KBM-7 (cell line): Measurements from ENCODE around the gene FAM181B.
A peak's percentile ranks its signal among the peaks of the same experiment; 100 is the strongest.

ENCODE experiments used
- DNase-seq: peaks from one replicate; pipeline ENCODE4 v3.0.0-alpha.2; 2015
- in situ Hi-C: fragments of 300-500 bp; cut with MboI; formaldehyde crosslinking; loops from 2 replicates; pipeline ENCODE4 v1.14.3; 2020; ENCODE audit warnings: low sequenced_read_pairs, low pct_unique_long_range_greater_than_20kb, mixed read lengths

The FAM181B gene

DNA sequence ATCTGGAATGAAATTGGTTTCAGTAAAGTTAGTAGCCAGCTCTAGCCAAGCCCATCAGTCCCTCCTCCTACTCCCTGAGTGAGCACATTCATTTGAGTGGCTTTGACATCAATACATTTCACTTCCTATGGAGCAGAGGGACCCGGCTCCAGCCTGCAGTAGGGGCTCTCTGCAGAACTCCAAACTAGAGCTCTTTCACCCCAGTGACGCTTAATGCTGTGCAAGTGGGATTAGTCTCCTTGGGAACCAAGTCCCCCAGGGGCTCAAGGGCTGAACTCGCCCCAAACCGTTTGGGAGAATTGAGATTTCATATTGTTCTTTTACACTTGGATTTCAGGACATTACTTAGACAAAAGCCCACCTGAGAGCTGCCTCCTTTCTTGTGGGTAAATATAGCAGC is 4.4 kb upstream of the FAM181B start:
- DNase-seq = no peak
- in situ Hi-C loops = no loop called here

DNA sequence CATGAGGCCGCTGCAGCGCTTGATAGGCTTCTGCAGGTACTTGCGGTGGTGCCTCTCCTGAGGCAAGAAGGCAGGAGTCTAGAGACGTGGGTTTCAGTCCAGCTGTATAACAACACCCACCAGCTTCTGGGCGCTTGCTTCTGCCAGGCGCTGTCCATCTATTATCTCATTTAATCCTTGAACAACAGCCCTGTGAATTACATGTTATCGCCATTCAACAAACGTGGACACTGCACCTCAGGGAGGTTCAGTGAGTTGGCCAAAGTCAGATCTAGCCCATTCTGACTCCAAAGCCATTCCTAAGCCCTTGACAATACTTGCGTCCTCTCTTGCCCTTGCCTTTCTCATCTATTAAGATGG is 436 bp upstream of the FAM181B start:
- no peak for DNase-seq

DNA sequence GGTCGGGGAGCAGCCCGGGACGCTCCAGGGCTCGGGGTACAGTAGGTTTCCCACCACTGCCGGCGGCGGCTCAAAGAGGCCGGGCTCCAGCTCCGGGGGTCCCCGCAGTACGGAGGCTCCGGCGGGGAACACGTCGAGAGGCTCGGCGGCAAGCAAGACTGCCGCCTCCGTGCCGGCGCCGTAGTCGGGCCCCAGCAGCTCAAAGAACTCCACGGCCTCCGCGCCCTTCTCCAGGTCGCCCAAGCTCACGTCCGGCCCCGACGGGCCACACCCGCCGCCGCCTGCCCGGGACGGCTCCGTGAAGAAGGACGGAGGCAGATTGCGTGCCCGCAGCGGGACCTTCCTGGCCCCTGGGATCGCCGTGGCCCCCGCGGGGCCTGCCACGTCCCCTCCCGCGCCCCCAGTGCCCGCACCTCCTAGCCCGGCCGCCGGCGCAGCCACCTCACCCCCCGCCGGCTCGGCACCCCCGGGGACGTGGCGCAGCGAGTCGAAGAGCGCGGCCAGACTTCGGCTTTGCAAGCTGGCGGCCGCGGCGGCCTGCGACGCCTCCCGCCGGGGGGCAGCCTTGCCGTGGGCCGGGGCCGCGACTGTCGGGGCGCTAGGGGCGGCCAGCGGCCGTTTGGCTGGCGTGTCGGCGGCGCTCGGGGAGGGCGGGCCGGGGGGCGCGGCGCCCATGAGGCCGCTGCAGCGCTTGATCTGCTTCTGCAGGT is 775 bp downstream of the FAM181B start:
- in situ Hi-C loops = no loop called here

More for the DNA sequence above, 436 bp upstream of the FAM181B start:
- in situ Hi-C loops = no loop called here

DNA sequence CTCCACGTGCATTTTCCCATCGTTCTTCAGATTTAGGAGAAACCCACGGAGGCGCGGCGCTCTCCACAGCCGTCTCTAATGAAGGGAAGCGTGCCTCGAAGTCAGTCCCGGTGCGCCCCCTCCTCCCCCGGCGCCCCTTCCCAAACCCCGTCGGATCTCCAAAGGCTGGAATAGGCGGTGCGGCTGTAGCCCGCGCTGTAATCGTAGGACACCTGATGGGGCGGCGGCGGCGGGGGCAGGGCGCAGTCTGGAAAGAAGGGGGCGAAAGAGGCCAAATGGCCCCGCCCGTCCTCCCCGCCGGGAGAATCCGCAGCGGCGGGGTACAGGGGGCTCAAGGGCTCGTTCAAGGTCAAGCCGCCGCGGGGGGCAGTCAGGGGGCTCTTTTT is 1.3 kb downstream of the FAM181B start:
- DNase-seq = no peak
- in situ Hi-C loops = no loop called here

More for the DNA sequence above, 775 bp downstream of the FAM181B start:
- DNase-seq = no peak

DNA sequence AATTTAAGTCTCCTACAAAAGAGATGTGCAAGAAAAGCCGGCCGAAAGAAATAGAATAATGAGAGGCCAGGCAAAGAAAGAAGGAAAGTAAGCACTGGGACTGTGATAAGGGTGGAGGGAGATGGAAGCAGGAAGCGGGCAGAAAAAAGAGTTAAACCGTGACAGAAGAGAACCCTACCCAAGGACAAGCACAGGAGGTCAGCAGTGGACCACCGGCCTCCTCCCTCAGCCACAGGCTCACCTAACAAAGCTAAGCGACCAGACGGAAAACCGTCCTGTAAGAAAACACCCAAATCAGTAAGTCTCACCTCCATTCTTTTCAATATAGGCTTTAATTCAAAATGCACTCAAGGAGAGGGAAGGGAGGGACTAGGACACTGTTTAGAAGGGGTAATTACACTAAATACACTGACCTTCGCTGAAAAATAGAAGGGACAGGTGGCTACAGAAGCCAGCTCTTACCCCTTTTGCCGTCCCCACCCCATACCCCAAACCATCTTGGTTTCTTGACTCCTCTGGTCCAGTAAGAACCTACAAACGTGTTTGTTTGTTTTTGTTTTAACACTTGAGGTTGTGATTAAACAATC is 1.9 kb downstream of the FAM181B start:
- no peak for DNase-seq
- in situ Hi-C loops = no loop called here

DNA sequence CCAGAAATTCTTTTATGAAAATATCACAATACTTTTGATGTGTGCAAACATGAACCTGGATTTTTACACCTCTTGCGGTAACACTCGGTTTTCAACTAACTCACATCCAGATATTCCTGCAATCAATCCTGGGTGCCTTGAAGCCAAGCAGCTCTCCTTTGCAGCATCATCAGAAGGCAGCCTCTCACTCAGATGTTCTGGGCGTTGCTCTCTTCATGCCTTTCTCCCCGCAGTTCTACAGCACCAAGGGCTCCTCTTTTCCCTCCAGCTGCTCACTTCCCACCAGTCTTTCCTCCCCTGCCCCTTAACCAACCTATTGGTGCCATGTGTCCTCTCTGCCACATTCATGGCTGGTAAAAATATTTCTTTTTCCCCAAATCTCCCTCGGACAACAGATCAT is 2.9 kb downstream of the FAM181B start:
- in situ Hi-C loops = no loop called here
- DNase-seq = no peak

DNA sequence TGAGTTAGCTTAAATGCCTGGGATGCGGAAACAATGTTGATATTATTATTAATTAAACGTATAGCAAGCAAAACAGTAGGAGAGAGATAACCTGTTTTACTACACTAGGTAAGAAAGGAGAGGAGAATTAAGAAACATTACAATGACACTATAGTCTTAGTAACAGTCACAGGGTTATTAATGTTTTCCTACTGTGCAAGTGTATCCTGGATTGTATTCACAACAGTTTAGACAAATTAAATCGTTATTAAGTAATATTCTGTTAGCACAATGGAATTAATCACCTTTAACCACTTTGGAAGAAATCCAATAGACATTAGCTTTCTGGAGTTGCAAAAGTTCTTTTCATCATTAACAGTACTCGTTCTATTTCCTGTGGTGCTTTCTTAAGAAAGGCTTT is 3.4 kb downstream of the FAM181B start:
- in situ Hi-C loops = no loop called here
- no peak for DNase-seq

DNA sequence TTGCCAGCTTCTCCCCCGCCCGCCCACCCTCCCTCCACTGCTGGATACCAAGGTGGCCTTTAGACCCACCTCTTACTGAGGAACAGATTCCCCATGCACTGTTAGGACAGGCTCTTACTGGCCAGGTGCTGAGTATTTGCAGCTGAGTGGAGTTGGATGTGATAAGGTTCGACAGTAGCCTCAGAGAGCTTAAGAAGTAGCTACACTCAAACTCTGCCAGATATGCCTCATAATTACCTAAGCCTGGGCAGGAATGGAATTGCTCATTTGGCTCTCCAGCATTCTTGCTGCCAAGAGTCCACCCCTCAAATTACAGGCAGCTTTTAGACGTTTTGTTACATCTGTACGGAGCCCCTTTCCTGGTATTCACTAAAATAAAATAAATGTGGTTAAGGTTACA is 9.6 kb downstream of the FAM181B start:
- no peak for DNase-seq
- in situ Hi-C loops = no loop called here

DNA sequence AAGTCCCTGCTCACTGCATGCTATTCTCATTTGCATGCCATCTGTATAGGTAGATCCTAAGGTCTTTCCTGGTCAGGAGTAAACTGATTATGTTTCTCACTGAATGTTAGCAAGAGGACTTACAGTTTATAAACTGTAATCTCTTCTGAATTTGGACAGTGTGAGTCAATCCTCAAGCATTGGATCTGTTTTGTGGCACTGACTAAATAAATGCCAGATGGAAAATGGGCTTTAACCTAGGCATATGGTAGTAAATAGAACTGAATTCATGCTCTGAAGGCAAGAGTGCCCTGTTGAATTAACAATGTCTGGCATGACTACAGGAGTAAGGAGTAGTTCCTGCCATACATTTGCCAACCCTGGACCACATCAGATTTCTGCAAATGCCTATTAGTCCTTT is 11.4 kb downstream of the FAM181B start:
- no peak for DNase-seq
- in situ Hi-C loops = no loop called here

DNA sequence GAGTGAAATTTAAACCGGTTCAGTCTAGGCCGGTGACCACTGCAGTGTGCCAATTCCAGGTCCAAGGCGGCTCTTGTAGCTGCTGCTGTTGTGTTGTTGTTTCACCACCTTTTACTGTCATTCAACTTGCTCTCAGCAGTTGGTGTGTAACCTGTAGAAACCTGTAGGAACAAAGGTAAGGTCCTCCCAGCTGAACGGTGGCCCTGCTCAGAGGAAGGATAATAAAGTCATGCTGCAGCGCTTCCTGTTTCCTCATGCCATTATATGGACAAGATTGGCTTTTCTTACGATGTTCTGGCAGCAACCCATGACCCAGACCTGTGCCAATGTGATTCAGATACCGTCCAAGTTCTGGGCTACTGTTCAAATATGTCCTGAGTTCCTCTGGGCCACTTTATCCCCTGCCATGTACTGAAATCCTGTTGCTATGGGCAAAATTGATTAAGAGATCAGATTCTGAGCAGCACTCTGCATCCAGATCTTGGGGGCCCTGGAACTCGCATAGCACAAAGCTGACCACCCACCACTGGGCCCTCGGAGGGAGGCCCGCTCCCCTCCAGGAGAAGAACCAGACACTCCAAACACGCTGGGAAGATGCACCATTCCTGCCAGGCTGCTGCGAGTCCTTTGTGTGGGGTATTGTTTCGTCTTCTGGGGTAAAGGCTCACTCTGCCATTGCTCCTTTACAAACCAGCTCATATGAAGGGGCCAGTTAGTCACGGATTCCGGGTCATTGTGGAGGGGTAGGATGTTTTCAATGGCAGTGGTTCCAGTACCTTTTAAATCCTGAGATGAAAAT is 13.2 kb downstream of the FAM181B start:
- DNase-seq = no peak
- in situ Hi-C loops = no loop called here

DNA sequence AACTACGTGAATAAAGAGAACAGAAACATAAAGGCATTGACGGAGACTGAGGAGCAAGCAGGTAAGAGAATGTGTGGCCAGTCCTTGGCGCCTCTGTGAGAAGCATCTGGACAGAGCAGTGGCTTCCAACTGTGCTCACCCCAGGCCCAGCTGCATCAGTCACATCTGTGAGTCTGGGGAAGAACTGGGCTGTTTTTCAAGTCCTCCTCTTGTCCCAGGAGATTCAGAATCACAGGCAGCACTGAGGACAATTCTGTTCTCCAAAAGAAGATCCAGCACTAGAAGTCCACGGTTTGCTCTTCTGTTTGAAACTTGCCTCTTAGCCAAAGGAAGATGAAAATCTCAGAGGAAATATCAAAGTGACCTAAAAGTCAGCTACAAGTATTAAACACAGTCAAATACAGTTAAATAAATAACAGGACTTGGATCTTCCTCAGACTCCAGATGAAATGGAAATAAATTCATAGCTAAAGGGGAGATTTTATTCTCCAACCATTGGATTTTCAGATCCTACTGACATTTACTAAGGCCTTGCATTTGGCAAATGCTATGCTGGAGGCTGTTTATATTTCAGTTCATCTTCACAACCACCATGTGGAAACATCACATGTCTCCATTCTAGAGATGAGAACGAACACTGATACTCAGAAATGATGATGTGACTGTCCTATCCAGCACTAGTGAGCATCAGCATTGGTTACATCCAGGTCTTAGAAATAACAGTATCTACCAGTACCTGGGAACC is 14.1 kb downstream of the FAM181B start:
- in situ Hi-C loops = no loop called here
- DNase-seq = no peak

DNA sequence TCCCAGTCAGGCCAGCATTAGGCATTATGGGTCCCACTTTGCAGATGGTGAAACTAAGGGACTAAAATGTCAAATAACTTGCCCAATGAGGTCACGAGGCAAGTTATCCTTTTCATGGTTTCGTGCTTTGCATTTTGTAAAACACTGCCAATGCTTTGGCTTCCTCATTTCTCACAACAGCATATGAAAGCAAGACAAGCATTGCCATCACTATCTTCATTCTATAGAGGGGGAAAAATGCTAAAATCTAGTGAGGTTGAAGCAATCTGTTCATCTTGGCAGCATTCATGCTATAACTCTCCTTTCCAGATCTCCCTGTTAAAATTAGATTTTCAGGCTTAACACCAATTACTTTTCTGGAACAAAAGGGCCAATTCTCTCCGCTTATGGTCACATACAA is 14.8 kb downstream of the FAM181B start:
- DNase-seq = no peak
- in situ Hi-C loops = no loop called here

DNA sequence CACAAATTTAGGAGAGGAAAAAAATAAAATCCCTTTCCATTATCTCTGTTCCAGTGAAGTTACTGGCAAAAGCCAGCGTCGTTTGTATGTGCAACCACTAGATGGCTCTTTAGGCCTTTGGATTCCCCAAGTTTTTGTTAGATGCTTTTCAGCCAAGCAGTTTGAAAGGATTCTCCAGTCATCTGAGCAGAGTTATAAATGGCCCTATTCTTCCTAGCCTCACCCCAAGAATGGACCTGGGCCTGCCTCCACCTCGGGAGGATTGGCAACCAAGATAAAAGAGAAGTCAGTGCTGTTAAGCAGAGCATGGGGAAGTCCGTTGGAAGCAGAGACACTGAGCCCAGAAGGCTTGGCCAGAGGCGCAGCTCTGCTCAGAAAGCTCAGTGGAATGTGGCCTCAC is 15.4 kb downstream of the FAM181B start:
- peak; percentile 38 for DNase-seq
- in situ Hi-C loops = no loop called here

DNA sequence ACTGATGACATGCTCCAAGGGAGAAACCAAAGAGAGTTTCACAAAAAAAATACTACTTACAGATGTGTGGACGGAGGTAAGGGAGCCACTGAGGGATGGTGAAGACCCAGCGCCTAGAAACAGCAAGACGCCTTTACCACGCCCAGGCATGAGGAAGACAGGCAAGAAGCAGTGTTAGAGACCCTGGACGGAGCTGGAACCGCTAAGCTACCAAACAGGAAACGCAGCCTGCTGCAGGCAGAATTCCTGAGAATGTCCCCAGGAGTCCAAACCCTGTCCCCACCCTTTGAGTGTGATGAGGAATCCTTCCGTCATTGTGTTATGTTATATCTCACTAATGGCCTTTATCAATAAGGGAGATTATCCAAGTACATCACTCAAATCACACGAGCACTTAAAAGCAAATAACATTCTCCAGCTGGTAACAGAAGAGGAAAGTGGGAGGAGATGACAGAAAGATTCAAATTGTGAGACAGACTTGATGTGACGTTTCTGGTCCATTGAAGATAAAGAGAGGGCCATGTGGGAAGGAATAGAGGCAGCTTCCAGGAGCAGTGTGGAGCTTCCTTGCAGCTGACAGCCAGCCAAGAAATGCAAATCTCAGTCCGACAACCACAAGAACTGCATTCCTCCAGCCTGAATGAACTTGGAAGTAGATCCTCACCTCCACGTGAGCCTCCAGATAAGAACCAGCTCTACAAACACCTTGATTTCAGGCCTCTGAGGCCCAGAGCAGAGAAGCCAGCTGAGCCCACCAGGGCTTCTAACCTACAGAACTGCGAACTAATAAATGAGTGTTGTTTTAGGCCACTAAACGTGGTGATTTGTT is 19.1 kb downstream of the FAM181B start:
- DNase-seq = no peak
- in situ Hi-C loops = no loop called here

DNA sequence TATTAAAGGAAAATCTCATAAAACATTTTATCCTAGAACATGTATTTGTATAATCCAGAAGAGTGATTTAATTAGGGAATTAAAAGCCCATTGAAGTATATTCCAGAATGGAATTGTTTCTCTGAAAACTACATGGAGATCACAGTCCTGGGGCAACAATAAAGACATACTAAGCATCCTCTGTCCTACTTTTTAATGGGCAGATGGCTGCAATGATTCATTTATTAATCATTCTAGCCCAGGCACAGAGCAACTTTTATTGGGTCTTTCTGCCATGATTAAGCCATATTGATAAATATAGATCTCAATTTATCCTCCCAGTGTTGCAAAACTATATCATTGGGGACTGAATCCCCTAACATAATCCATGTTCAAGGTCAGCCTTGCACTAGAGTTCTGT is 22.0 kb downstream of the FAM181B start:
- DNase-seq = no peak
- in situ Hi-C loops = no loop called here

DNA sequence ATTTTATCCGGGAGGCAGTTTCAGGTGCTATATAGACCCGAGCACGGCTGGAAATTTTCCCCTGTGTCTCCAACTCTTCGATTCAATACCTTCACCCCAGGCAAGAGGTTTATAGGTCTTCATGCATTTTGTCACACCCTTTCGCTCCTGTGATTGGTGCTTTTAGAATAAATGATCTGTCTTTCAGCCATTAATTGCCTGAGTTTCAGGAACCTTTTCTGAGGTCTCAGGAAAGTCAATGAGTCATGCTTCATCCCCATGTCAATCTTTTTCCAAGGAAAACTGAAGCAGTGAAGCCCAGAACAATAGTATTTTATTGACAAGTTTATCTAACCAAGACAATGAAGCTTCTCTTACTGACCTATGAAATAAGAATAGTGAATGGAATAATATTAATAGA is 29.9 kb downstream of the FAM181B start:
- in situ Hi-C loops = no loop called here

DNA sequence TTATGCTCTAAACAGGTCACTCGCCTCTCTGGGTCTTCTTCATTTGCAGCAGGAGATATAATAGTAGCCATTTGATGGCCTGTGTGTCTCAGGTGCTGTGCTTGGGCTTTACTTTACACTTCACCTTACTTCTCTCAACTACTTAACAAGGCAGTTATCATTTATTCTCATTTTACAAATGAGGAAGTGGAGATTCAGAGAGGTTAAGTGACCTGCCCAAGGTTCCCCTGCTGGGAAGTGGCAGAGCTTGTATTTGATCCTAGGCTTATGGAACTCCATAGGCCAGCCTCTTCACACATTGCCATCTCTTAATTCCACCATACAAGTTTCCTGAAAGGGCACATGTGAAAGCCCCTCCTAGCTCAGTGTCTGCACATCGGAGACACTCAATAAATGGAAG is 30.4 kb downstream of the FAM181B start:
- no peak for DNase-seq
- in situ Hi-C loops = no loop called here

More for the DNA sequence above, 29.9 kb downstream of the FAM181B start:
- DNase-seq = no peak

DNA sequence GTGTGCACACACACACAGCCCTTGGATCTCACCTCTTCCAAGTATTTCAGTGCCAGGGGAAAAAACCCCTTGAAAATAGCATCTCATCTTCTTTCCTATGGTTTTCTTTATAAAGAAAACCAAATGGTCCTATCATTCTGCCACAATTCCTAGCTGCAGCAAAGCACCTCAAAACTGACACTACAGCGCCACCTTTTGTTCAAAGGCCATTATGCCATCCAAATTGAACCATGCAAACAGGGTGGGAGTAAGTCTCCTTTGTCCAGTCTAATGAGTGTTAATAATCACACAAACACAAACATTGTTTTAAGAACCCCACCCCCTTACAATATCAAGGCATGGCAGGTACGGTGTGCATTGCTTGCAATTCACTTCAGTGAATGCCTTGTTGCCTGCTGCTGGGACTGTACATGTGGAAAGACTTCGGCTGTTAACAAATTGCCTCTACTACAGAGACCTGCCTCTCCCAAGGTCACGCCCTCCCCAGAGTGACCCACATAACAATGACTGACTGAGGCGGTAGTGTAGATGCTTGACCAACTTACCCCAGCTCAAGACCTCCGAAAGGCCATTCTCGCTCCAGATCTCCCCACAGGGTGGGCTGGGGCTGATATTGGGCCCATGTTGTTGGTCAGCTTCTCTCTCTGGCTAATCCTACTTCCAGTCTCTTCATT is 31.7 kb downstream of the FAM181B start:
- in situ Hi-C loops = no loop called here
- peak; percentile 60 for DNase-seq
